HG03095 (cell line): Measurements from ENCODE around the gene COLGALT1.
A peak's percentile ranks its signal among the peaks of the same experiment; 100 is the strongest.
"Not testable (repeated sequence)": the region's sequence is repeated elsewhere in the genome, so short reads cannot be mapped to it uniquely, and the experiment has no call there.

ENCODE experiments used
- ATAC-seq: cut with Tn5 transposase; IDR thresholded peaks from one replicate; pipeline ENCODE4 v1.9.1; 2021; ENCODE audit warnings: moderate library complexity; ENCODE audit not compliant: unreplicated experiment

Gene COLGALT1

GRCh38 chr19:17532116-17532515, 23.3 kb upstream of the COLGALT1 start:
- ATAC-seq = no peak

- no peak for ATAC-seq
Observed at GRCh38 chr19:17532557-17532956, 22.9 kb upstream of the COLGALT1 start.

- ATAC-seq = no peak
Observed at GRCh38 chr19:17534767-17535166, 20.7 kb upstream of the COLGALT1 start.

GRCh38 chr19:17536955-17537354, 18.5 kb upstream of the COLGALT1 start:
- ATAC-seq = no peak

- ATAC-seq = no peak
Observed at GRCh38 chr19:17538684-17539237, 16.7 kb upstream of the COLGALT1 start.

GRCh38 chr19:17539238-17540117, 16.0 kb upstream of the COLGALT1 start:
- peak; percentile 68 for ATAC-seq

- ATAC-seq = no peak
Observed at GRCh38 chr19:17540174-17540573, 15.3 kb upstream of the COLGALT1 start.

- no peak for ATAC-seq
Observed at GRCh38 chr19:17541184-17541759, 14.2 kb upstream of the COLGALT1 start.

GRCh38 chr19:17542042-17542441, 13.4 kb upstream of the COLGALT1 start:
- no peak for ATAC-seq

GRCh38 chr19:17542793-17543582, 12.5 kb upstream of the COLGALT1 start:
- ATAC-seq = no peak

- ATAC-seq = no peak
Observed at GRCh38 chr19:17543986-17544385, 11.5 kb upstream of the COLGALT1 start.

GRCh38 chr19:17544418-17544817, 11.0 kb upstream of the COLGALT1 start:
- ATAC-seq = no peak

GRCh38 chr19:17548145-17548544, 7.3 kb upstream of the COLGALT1 start:
- ATAC-seq = no peak

- ATAC-seq = no peak
Observed at GRCh38 chr19:17549085-17549740, 6.2 kb upstream of the COLGALT1 start.

GRCh38 chr19:17550076-17550667, 5.3 kb upstream of the COLGALT1 start:
- ATAC-seq = no peak

GRCh38 chr19:17552735-17553134, 2.7 kb upstream of the COLGALT1 start:
- not testable (repeated sequence) for ATAC-seq

- no peak for ATAC-seq
Observed at GRCh38 chr19:17553256-17553655, 2.2 kb upstream of the COLGALT1 start.

GRCh38 chr19:17554968-17555479, 425 bp upstream of the COLGALT1 start:
- peak; percentile 9 for ATAC-seq

GRCh38 chr19:17555929-17556813, 722 bp downstream of the COLGALT1 start:
- peak; percentile 28 for ATAC-seq
